Transverse colon (tissue), 4 donors: Measurements from ENCODE around the gene DNER. TPM values are rescaled to one million over a fixed set of nuclear protein-coding genes. Genes with fewer than 3 reads are reported as not detected.

Experiments used
- DNase-seq: peaks from one replicate; pipeline ENCODE4 v3.0.0-alpha.2; 2019
- H3K27ac ChIP-seq, 4 donors: fragments of 200-600 bp; sonication (generic); 2 replicates each; pipeline ENCODE4 v1.5.1; 2016 to 2018; ENCODE audit warnings: inconsistent platforms in 4 of 4
- H3K27me3 ChIP-seq: fragments of 200-600 bp; sonication (generic); 2 replicates; pipeline ENCODE4 v1.5.1; 2017; ENCODE audit warnings: inconsistent platforms
- H3K36me3 ChIP-seq, 4 donors: fragments of 200-600 bp; sonication (generic); 2 replicates each; pipeline ENCODE4 v1.5.1; 2017 to 2019; ENCODE audit warnings: inconsistent platforms in 4 of 4
- H3K4me1 ChIP-seq, 4 donors: fragments of 200-600 bp; sonication (generic); 2 replicates each; pipeline ENCODE4 v1.5.1; 2017 to 2020; ENCODE audit warnings: inconsistent platforms in 4 of 4
- H3K4me3 ChIP-seq, 4 donors: fragments of 200-600 bp; sonication (generic); 1 replicate in 1 of 4; 2 replicates in 3 of 4; pipeline versions ENCODE4 v1.5.1 to v1.6.1; 2017 to 2019; ENCODE audit warnings: inconsistent platforms in 4 of 4
- H3K9me3 ChIP-seq, 2 donors: fragments of 200-600 bp; sonication (generic); 2 replicates each; pipeline ENCODE4 v1.5.1; 2017 to 2019; ENCODE audit warnings: inconsistent platforms in 2 of 2
- POLR2A ChIP-seq: fragments of 450-650 bp; IDR thresholded peaks from one replicate; pipeline ENCODE4 v1.6.1; 2016; ENCODE audit warnings: antibody characterized with exemption, mild to moderate bottlenecking, moderate library complexity
- WGBS, 2 donors: methylation state at CpG; one replicate each; pipeline ENCODE4 v1.1.5; 2018; ENCODE audit warnings: low coverage in 1 of 2; 5-methylcytosine and 5-hydroxymethylcytosine counted together
- in situ Hi-C, 4 donors: fragments of 200-750 bp; cut with MboI; loops; one replicate each; pipeline versions ENCODE4 v1.15.0 to v1.15.1; 2017; ENCODE audit warnings: low sequenced_read_pairs in 3 of 4, low pct_ligation_motif_present in 1 of 4, low pct_unique_long_range_greater_than_20kb in 1 of 4
- intact Hi-C: fragments of 100-400 bp; cut with DNase I; formaldehyde crosslinking; loops from one replicate; pipeline ENCODE4 v1.15.1; 2023; ENCODE audit warnings: low total_unique reads
- small RNA-seq, 4 donors: library from RNA; depleted of rRNA; stranded (forward); fragments of <200 nt; gene quantifications; one replicate each; pipeline ENCODE3, GENCODE V24; 2016
- total RNA-seq, 4 donors: library from RNA; depleted of rRNA; stranded (reverse); fragments of >200 nt; gene quantifications; one replicate each; pipeline ENCODE4 v1.1.0, GENCODE V29; 2016

Gene DNER
- total RNA-seq, 4 donors from 2014 or later, result 1.9 to 4.9 (median 2.5) TPM

- in situ Hi-C loops, result no loop called here
- Histone ChIP-seq H3K27me3 (no peaks in the 10 kb centered on the region), H3K27ac (no peak overlapping the region), H3K9me3 (no peaks in the 10 kb centered on the region), H3K4me3 (no peak overlapping the region), H3K36me3 (no peaks in the 10 kb centered on the region), H3K4me1 (no peaks in the 10 kb centered on the region)
- no peak for DNase-seq
- no peak for TF ChIP-seq POLR2A
- intact Hi-C loops, result no loop called here
- WGBS, 2 donors, result 53 to 68% methylated on average over 2 to 3 of the region's 3 CpGs
Observed at GRCh38 chr2:229313591-229313990, 400.8 kb downstream of the DNER start.

Small RNAs within 50 kb of the gene (small RNA-seq; reads per million reads assigned to genes)
- 0 reads per million in 4 donors for gene RNU7-9P

Other genes with a start within 250 kb of the DNER start
- gene TRIP12, start 207.5 kb upstream of the DNER start, total RNA-seq, result 100 to 1,000 TPM; 143 to 238 (median 158) TPM
- 1 to 10 TPM in 2 of 4 donors, under 1 TPM in 2; 0.60 to 2.1 (median 1.3) TPM for gene FBXO36, start 207.9 kb upstream of the DNER start, total RNA-seq